Measurements from ENCODE around the gene JPH3.

DNA sequence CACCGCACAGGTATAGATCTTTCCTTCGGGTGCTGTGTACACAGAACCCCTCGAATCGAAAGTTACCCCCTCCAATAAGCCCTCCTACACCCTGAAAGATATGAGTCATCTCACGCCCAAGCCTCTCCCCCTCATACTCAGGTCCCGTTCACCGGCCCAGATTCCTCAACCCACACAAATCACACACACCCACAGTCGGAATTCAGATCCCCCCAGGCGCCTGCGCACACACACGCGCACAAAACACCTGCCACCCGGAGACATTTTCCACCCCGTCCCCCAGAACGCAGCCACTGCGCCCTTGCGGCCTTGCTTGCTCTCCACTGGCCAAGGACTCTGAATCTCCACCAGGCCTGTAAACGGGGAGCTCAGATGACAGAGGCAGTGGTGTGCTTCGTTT, 4.9 kb downstream of the JPH3 start:
- TF ChIP-seq, protein P1, sequence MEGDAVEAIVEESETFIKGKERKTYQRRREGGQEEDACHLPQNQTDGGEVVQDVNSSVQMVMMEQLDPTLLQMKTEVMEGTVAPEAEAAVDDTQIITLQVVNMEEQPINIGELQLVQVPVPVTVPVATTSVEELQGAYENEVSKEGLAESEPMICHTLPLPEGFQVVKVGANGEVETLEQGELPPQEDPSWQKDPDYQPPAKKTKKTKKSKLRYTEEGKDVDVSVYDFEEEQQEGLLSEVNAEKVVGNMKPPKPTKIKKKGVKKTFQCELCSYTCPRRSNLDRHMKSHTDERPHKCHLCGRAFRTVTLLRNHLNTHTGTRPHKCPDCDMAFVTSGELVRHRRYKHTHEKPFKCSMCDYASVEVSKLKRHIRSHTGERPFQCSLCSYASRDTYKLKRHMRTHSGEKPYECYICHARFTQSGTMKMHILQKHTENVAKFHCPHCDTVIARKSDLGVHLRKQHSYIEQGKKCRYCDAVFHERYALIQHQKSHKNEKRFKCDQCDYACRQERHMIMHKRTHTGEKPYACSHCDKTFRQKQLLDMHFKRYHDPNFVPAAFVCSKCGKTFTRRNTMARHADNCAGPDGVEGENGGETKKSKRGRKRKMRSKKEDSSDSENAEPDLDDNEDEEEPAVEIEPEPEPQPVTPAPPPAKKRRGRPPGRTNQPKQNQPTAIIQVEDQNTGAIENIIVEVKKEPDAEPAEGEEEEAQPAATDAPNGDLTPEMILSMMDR (IDR thresholded peaks at IDR 0.05), result no peak
- no peak for TF ChIP-seq POLR2A (IDR thresholded peaks at IDR 0.05)
